GM12872 (cell line): ENCODE measurements around the gene PI4K2B.

ENCODE experiments used
- CTCF ChIP-seq: IDR thresholded peaks from 3 replicates; pipeline ENCODE4 v1.5.1; 2011; ENCODE audit warnings: low read depth, mild to moderate bottlenecking, low read length, moderate library complexity; ENCODE audit not compliant: insufficient read depth

PI4K2B gene

DNA sequence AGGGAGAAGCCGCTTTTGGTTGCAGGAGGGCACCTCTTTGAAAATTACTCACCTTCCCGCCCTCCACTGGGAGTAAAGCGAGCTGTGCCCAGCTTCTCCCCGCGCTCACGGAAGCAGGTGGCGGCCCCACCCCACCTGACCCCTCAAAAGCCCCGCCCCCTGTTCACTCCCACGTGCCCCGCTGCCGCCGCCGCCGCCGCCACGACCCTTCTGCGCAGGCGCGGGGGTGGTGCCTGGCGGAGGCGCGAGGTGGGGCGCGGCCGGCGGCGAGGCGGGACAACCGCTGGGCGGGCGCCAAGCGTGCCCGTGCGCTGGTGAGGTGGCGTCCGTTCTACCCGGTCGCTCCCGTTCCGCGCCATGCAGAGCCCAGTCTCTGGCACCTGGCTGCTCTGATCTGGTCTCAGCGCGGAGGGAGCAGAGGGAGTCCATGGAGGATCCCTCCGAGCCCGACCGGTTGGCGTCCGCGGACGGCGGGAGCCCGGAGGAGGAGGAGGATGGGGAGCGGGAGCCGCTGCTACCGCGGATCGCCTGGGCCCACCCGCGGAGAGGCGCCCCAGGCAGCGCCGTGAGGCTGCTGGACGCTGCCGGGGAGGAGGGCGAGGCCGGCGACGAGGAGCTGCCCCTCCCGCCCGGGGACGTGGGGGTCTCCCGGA is at the start of gene PI4K2B:
Gene PI4K2B (plus strand): TSS at position 297 of the 653 bp plus-strand sequence. CDS start 131 bp downstream, at position 428.
- TF ChIP-seq CTCF: no peak

GRCh38 chr4:25184056-25184455 is 49.8 kb upstream of the PI4K2B start:
- TF ChIP-seq CTCF: no peak

DNA sequence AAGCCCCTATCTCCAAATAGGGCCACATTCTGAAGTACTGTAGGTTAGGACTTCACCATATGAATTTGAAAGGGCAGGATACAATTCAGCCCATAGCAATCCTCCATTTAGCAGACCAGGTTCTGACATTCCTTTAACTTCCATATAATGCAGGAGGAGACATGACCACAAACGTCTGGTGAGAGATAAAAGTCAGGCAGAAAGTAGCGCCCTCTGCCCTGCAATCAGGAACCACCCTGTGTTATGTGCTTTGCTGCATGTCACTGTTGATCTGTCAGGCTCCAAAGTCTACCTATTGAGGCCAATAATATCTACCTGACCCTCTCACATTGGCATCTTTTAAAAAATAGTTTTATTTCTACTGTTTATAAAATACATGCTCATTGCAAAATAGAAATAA is 43.4 kb upstream of the PI4K2B start:
- TF ChIP-seq CTCF: no peak

DNA sequence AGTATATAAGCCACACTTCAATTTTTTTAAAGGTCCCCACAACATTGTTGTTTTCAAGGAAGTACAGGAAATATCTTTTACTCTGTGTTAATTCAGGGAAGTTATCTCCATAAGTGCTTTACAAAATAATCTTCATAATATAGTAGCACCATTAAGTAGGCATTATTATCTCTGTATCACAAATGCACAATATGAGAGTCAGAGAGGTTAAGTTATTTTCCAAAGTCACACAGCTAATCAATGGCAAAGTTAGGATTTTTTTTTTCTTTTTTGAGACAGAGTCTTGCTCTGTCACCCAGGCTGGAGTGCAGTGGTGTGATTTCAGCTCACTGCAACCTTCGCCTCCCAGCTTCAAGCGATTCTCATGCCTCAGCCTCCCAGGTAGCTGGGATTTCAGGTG is 35.1 kb upstream of the PI4K2B start:
- TF ChIP-seq CTCF: no peak

GRCh38 chr4:25207997-25208396 is 25.8 kb upstream of the PI4K2B start:
- no peak for TF ChIP-seq CTCF

- no peak for TF ChIP-seq CTCF
These were observed 24.1 kb upstream of the PI4K2B start for GRCh38 chr4:25209702-25210101.

DNA sequence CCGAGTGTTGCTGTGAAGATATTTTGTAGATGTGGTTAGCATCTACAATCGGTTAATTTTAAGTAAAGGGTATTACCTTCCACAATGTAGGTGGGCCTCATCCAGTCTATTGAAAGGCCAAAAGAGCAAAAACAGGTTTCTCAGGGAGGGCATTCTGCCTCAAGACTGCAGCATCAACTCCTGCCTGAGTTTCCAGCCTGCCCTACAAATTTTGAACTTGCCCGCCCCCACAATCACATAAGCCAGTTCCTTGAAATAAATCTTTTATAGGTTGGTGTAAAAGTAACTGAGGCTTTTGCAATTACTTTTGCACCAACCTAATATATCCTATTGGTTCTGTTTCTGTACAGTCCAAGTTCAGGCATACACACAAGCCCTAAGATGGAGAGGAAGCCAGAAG is 22.1 kb upstream of the PI4K2B start:
- TF ChIP-seq CTCF: no peak

DNA sequence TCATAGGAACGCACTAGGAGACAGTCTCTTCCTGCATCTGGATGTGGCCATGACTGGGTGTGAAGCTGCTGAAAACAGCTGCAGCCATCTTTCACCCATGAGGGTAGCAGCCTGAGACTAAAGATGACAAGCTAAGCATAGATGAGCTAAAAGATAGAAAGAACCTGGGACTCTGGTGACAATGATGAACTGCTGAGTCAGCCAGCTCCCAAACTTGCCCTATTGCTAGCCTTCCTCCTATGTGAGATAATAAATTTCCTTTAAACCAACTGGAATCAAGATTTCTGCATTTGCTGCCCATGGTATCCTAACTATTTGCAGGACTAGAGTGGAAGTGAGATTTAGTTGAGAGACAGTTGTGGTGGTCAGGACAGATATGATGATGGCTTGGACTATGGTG is 21.0 kb upstream of the PI4K2B start:
- no peak for TF ChIP-seq CTCF
